PFSK-1 (cell line): ENCODE measurements around the gene SCTR.

Experiments
- FOXP2 ChIP-seq: optimal IDR thresholded peaks from 2 replicates; pipeline ENCODE3; 2011; ENCODE audit warnings: borderline replicate concordance, control low read depth, inconsistent platforms; ENCODE audit not compliant: insufficient read depth; ENCODE audit errors: extremely low read length, extremely low read depth
- POLR2AphosphoS5 ChIP-seq: IDR thresholded peaks from 2 replicates; pipeline ENCODE4 v1.6.1; 2012; ENCODE audit warnings: low read depth, mild to moderate bottlenecking, control low read depth, low read length, moderate library complexity
- SIN3A ChIP-seq: IDR thresholded peaks from 2 replicates; pipeline ENCODE4 v1.6.1; 2012; ENCODE audit warnings: mild to moderate bottlenecking, low read length, moderate library complexity, borderline replicate concordance; ENCODE audit not compliant: insufficient read depth
- TAF1 ChIP-seq: IDR thresholded peaks from 2 replicates; pipeline ENCODE4 v1.6.1; 2012; ENCODE audit warnings: low read length, control low read depth, borderline replicate concordance; ENCODE audit not compliant: insufficient read depth
- TF ChIP-seq, protein P1 (sequence below), 2 experiments: IDR thresholded peaks; 2 replicates each; pipeline versions ENCODE4 v1.6.1 to v1.8.0; 2011 to 2012; ENCODE audit warnings: low read depth in 2 of 2, low read length in 2 of 2, control low read depth in 1 of 2, inconsistent platforms in 1 of 2, mild to moderate bottlenecking in 1 of 2, moderate library complexity in 1 of 2; ENCODE audit not compliant: insufficient read depth in 1 of 2

SCTR gene

DNA sequence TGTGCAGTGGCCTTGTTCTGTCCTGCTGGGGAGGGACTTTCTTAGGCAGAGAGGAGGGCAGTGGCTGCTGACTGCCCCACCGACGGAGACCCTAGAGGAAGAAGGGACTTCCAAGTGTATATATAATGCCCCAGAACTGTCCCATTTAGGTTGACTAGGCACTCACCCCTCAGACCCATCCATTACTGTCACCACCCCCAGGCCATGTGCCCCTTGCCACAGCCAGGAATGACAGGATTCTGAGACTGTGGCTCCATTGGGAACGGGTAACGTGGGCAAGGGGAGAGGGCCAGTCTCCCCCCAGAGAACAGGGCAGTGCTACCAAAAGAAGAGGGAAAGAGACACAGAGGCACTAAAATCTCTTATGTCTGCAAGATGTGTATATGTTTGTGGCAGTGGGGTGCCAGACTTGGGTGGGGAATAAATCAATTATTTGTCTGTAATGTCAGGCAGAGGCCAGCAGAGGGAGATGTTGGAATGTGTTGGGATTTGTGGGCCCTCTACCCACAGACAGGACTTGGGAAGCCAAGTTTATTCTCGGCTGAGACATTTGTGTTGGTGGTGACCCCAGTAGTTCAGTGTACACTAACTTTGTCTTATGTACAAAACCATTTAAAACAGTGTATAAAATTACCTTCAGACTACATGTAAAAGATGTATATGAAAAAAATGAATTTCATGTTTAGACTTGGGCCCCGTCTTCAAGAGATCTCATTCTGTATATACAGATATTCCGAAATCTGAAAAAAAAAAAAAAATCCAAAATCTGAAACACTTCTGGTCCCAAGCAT is 116.7 kb downstream of the SCTR start:
- TF ChIP-seq SIN3A (no peak), FOXP2 (no peak), TAF1 (no peak), POLR2AphosphoS5 (no peak)
- TF ChIP-seq, protein P1, sequence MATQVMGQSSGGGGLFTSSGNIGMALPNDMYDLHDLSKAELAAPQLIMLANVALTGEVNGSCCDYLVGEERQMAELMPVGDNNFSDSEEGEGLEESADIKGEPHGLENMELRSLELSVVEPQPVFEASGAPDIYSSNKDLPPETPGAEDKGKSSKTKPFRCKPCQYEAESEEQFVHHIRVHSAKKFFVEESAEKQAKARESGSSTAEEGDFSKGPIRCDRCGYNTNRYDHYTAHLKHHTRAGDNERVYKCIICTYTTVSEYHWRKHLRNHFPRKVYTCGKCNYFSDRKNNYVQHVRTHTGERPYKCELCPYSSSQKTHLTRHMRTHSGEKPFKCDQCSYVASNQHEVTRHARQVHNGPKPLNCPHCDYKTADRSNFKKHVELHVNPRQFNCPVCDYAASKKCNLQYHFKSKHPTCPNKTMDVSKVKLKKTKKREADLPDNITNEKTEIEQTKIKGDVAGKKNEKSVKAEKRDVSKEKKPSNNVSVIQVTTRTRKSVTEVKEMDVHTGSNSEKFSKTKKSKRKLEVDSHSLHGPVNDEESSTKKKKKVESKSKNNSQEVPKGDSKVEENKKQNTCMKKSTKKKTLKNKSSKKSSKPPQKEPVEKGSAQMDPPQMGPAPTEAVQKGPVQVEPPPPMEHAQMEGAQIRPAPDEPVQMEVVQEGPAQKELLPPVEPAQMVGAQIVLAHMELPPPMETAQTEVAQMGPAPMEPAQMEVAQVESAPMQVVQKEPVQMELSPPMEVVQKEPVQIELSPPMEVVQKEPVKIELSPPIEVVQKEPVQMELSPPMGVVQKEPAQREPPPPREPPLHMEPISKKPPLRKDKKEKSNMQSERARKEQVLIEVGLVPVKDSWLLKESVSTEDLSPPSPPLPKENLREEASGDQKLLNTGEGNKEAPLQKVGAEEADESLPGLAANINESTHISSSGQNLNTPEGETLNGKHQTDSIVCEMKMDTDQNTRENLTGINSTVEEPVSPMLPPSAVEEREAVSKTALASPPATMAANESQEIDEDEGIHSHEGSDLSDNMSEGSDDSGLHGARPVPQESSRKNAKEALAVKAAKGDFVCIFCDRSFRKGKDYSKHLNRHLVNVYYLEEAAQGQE (IDR thresholded peaks at IDR 0.05; ENCODE audit: insufficient read depth in 1 of 2, low read depth in 2 of 2, low read length in 2 of 2): no peak

DNA sequence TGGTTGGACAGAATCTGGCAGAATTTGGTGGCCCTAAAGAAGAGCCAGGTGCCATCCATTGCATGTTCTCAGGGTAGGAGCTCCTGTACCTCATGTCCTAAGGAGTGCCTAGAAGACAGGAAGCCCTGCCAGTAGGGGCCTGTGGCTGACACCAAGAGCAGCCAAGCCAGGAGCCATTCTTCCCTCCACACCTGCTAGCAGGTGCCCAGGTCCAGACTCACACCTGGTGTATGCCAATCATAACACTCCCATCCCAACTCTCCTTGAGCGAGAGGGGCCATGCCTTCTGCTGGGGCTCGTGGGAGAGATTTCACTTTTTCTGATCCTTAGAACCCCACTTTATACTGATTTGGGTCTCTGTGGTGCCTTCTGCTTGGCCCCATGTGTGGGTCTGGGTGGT is 119.1 kb downstream of the SCTR start:
- TF ChIP-seq POLR2AphosphoS5 (no peak), FOXP2 (no peak), SIN3A (no peak), TAF1 (no peak)
- TF ChIP-seq, protein P1 (IDR thresholded peaks at IDR 0.05; ENCODE audit: insufficient read depth in 1 of 2, low read depth in 2 of 2, low read length in 2 of 2): no peak

DNA sequence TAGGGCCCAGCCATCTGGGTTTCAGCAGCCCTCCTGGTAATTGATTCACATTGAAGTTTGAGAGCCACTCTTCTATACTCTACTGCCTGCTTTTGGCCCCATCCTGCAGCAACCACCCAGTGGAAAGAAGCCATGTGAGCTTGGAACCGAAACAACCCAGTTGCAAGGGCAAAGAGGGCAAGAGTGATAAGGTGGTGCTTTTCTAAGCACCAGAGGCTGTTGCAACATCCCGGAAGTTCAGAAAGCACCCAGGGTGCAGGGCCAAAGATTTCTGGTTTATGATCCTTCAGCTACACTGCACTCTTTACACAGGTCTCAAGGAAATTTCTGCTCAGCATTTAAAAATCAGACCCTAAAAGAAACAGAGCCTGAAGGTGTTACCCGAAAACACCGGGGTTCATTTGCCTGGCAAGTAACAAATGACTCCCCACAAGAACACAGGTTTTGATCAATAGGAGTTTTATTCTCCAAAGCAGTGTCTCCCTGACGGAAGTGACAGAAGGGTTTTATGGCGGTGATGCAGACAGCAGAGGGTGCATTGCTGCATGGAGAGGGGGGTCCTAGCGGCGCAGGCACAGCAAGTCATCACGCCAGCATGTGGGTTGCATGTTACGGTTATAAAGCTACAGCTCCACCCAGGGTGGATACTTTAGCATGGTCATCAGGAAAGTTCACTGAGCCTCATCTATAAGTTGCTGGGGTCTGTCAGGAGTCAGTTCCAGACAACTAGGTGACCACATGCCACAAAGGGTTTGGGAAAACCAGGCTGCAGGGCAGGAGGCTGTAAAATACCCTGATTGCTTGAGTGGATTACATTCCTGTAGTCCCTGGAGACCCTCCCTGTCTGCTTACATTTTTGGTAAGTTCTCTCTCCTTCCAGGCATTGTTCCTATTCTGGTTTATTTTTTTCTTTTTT is 121.4 kb downstream of the SCTR start:
- TF ChIP-seq FOXP2: no peak
- no peak for TF ChIP-seq SIN3A
- no peak for TF ChIP-seq TAF1
- TF ChIP-seq, protein P1 (IDR thresholded peaks at IDR 0.05; ENCODE audit: insufficient read depth in 1 of 2, low read depth in 2 of 2, low read length in 2 of 2): no peak
- TF ChIP-seq POLR2AphosphoS5: no peak

DNA sequence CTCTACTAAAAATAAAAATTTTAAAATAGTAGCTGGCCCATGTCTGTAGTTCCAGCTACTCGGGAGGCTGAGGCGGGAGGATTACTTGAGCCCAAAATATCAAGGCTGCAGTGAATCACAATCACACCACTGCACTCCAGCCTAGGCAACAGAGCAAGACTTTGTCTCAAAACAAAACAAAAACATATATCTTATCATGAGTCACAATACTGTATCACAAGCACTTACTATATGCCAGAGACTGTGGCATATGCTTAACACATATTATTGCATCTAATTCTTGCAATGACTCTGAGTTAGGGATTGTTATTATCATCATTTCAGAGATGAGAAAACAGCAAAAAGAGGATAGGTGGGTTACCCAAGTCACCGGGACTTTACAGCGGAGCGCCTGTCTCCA is 122.2 kb downstream of the SCTR start:
- no peak for TF ChIP-seq SIN3A
- no peak for TF ChIP-seq FOXP2
- TF ChIP-seq TAF1: no peak
- TF ChIP-seq, protein P1 (IDR thresholded peaks at IDR 0.05; ENCODE audit: insufficient read depth in 1 of 2, low read depth in 2 of 2, low read length in 2 of 2): no peak
- TF ChIP-seq POLR2AphosphoS5: no peak
